MCF 10A (cell line): ENCODE results near the gene OLFM1. TPM values are rescaled to one million over a fixed set of nuclear protein-coding genes. Genes with fewer than 3 reads are reported as not detected.

Source experiments
- BruUV-seq: library from RNA; stranded (reverse); fragments of 400-500 nt; replicated peaks from 2 replicates; lab custom pipeline; 2021; lab: Mats Ljungman, UMichigan
- CTCF ChIA-PET: fragments of 300-600 bp; sonication (Branson Sonifier 250); formaldehyde crosslinking; extraction: SDS; loops from one replicate; lab custom pipeline; 2021; ENCODE audit warnings: antibody characterized with exemption, inconsistent platforms; lab: Yijun Ruan, JAX
- POLR2A ChIA-PET: fragments of 300-600, 350-650 bp; sonication (Branson Sonifier 250); formaldehyde crosslinking; extraction: SDS; loops from one replicate; lab custom pipeline; 2020; ENCODE audit warnings: antibody characterized with exemption, inconsistent platforms; lab: Yijun Ruan, JAX
- DNase-seq: peaks from one replicate; pipeline ENCODE4 v3.0.0-alpha.2; 2018; ENCODE audit not compliant: unreplicated experiment
- H3K27ac Mint-ChIP-seq: one replicate; pipeline ENCODE4 v1.8.0; 2022; ENCODE audit warnings: mild to moderate bottlenecking, low read depth, mixed read lengths; ENCODE audit not compliant: unreplicated experiment
- H3K27me3 Mint-ChIP-seq: one replicate; pipeline ENCODE4 v1.8.0; 2022; ENCODE audit warnings: mixed read lengths; ENCODE audit not compliant: insufficient read depth, unreplicated experiment
- H3K36me3 Mint-ChIP-seq: one replicate; pipeline ENCODE4 v1.8.0; 2022; ENCODE audit warnings: mild to moderate bottlenecking, moderate library complexity, mixed read lengths; ENCODE audit not compliant: insufficient read depth, unreplicated experiment
- H3K4me1 Mint-ChIP-seq: one replicate; pipeline ENCODE4 v1.8.0; 2022; ENCODE audit warnings: mixed read lengths; ENCODE audit not compliant: insufficient read depth, unreplicated experiment
- H3K4me3 Mint-ChIP-seq: one replicate; pipeline ENCODE4 v1.8.0; 2022; ENCODE audit warnings: mild to moderate bottlenecking, moderate library complexity, mixed read lengths; ENCODE audit not compliant: unreplicated experiment
- H3K9me3 Mint-ChIP-seq: one replicate; pipeline ENCODE4 v1.8.0; 2022; ENCODE audit warnings: mixed read lengths; ENCODE audit not compliant: unreplicated experiment
- CTCF ChIP-seq: fragments of 200-600 bp; IDR thresholded peaks from one replicate; pipeline ENCODE4 v1.8.0; 2022; ENCODE audit warnings: antibody characterized with exemption, mild to moderate bottlenecking; ENCODE audit not compliant: unreplicated experiment
- intact Hi-C: fragments of 100-400 bp; cut with micrococcal nuclease; formaldehyde crosslinking; loops from 2 replicates; pipeline ENCODE4 v1.14.1; 2022
- total RNA-seq: library from RNA; stranded (reverse); gene quantifications from 2 replicates; pipeline ENCODE4 v1.2.3, GENCODE V29; 2022

OLFM1 gene
- total RNA-seq, 1 experiment from 2014 or later: not detected

GRCh38 chr9:135048758-135049444, 38.6 kb upstream of the OLFM1 start:
- no peak overlapping the region for H3K27ac Mint-ChIP-seq
- CTCF ChIA-PET: no interaction called here
- no peak for TF ChIP-seq CTCF
- peaks cover 67% of the 10 kb centered on the region for H3K27me3 Mint-ChIP-seq
- BruUV-seq: no TSS peak
- H3K36me3 Mint-ChIP-seq: no peaks in the 10 kb centered on the region
- intact Hi-C loops: no loop called here
- POLR2A ChIA-PET: no interaction called here
- H3K4me3 Mint-ChIP-seq: no peak overlapping the region
- no peak for DNase-seq
- H3K9me3 Mint-ChIP-seq: no peaks in the 10 kb centered on the region
- no peaks in the 10 kb centered on the region for H3K4me1 Mint-ChIP-seq

- POLR2A ChIA-PET: no interaction called here
- no peak for DNase-seq
- no peak overlapping the region for H3K4me3 Mint-ChIP-seq
- no peaks in the 10 kb centered on the region for H3K36me3 Mint-ChIP-seq
- intact Hi-C loops: no loop called here
- CTCF ChIA-PET: no interaction called here
- peaks cover 68% of the 10 kb centered on the region for H3K27me3 Mint-ChIP-seq
- BruUV-seq: no TSS peak
- H3K9me3 Mint-ChIP-seq: no peaks in the 10 kb centered on the region
- no peak for TF ChIP-seq CTCF
- H3K4me1 Mint-ChIP-seq: no peaks in the 10 kb centered on the region
- H3K27ac Mint-ChIP-seq: no peak overlapping the region
Measured at GRCh38 chr9:135049460-135049859, 38.0 kb upstream of the OLFM1 start.

- ChIA-PET CTCF (interaction anchor here (0.7 kb wide), 1 partner anchor 272 kb away, joined by 3 read pairs; no protein-coding TSS in a partner anchor), POLR2A (interaction anchor here (0.7 kb wide), 1 partner anchor 238 kb away, joined by 3 read pairs; no protein-coding TSS in a partner anchor)
- no TSS peak for BruUV-seq
- Mint-ChIP-seq H3K36me3 (no peaks in the 10 kb centered on the region), H3K27me3 (peaks cover 68% of the 10 kb centered on the region), H3K9me3 (no peaks in the 10 kb centered on the region), H3K4me1 (no peaks in the 10 kb centered on the region), H3K4me3 (no peak overlapping the region), H3K27ac (no peak overlapping the region)
- intact Hi-C loops: no loop called here
- no peak for TF ChIP-seq CTCF
- DNase-seq: no peak
Measured at GRCh38 chr9:135050072-135050990, 37.1 kb upstream of the OLFM1 start.
